K562 (cell line): ENCODE results near the gene PCCB. TPM values are rescaled to one million over a fixed set of nuclear protein-coding genes. Genes with fewer than 3 reads are reported as not detected.

ENCODE experiments used
- BHLHE40 ChIP-seq: IDR thresholded peaks from 2 replicates; pipeline ENCODE4 v1.6.1; 2011; ENCODE audit warnings: low read length, improper control_type of control experiment
- CCAR2 ChIP-seq: fragments of 200-400 bp; formaldehyde crosslinking; IDR thresholded peaks from 2 replicates; pipeline ENCODE4 v1.6.1; 2017; ENCODE audit warnings: mild to moderate bottlenecking, low read depth, low read length
- E2F3 ChIP-seq: fragments of 250-450 bp; sonication (Bioruptor Pico); IDR thresholded peaks from 2 replicates; pipeline ENCODE4 v1.4.0; 2020; ENCODE audit warnings: mild to moderate bottlenecking
- FUS ChIP-seq: fragments of 200-400 bp; formaldehyde crosslinking; optimal IDR thresholded peaks from 2 replicates; pipeline ENCODE3; 2017; ENCODE audit warnings: low read depth, low read length
- GTF3C2 ChIP-seq: IDR thresholded peaks from 3 replicates; pipeline ENCODE4 v1.6.1; 2011; ENCODE audit warnings: borderline replicate concordance, mild to moderate bottlenecking, moderate library complexity; ENCODE audit not compliant: insufficient read length; ENCODE audit errors: extremely low read depth
- HIVEP1 ChIP-seq: fragments of 250-450 bp; sonication (Bioruptor Pico); IDR thresholded peaks from 2 replicates; pipeline ENCODE4 v1.4.0; 2020; ENCODE audit warnings: mild to moderate bottlenecking
- JUND ChIP-seq, 2 experiments: IDR thresholded peaks; 2 replicates in 1 of 2; 3 replicates in 1 of 2; pipeline ENCODE4 v1.6.1; 2011; ENCODE audit warnings: borderline replicate concordance in 2 of 2, low read depth in 2 of 2, low read length in 2 of 2, improper control_type of control experiment in 1 of 2, missing biosample characterization in 1 of 2, missing genetic modification characterization in 1 of 2, missing genetic modification reagents in 1 of 2
- MIER1 ChIP-seq: fragments of 450-650 bp; IDR thresholded peaks from 2 replicates; pipeline ENCODE4 v1.6.1; 2016; ENCODE audit warnings: antibody characterized with exemption, mild to moderate bottlenecking, low read depth
- NFE2L1 ChIP-seq: fragments of 450-650 bp; IDR thresholded peaks from 2 replicates; pipeline ENCODE4 v1.6.1; 2016; ENCODE audit warnings: missing genetic modification characterization, low read depth, mild to moderate bottlenecking, missing compliant biosample characterization, moderate library complexity, borderline replicate concordance
- NUFIP1 ChIP-seq: fragments of 450-650 bp; IDR thresholded peaks from 2 replicates; pipeline ENCODE4 v1.6.1; 2018; ENCODE audit not compliant: partially characterized antibody
- RBM34 ChIP-seq: fragments of 200-400 bp; formaldehyde crosslinking; IDR thresholded peaks from 2 replicates; pipeline ENCODE4 v1.6.1; 2018; ENCODE audit warnings: low read length, borderline replicate concordance; ENCODE audit not compliant: insufficient read depth
- RNF2 ChIP-seq: sonication (generic); IDR thresholded peaks from 2 replicates; pipeline ENCODE4 v1.6.1; 2016
- SAP30 ChIP-seq: fragments of 200-600 bp; sonication (generic); IDR thresholded peaks from 2 replicates; pipeline ENCODE4 v1.6.1; 2012; ENCODE audit warnings: borderline replicate concordance, low read depth, mild to moderate bottlenecking, moderate library complexity, low read length, control low read depth, inconsistent platforms; ENCODE audit not compliant: insufficient read depth, poor library complexity, severe bottlenecking
- SIRT6 ChIP-seq: IDR thresholded peaks from one replicate; pipeline ENCODE4 v1.6.1; 2012; ENCODE audit warnings: low read depth, mild to moderate bottlenecking, control low read depth, inconsistent platforms, low read length, moderate library complexity
- THRAP3 ChIP-seq: fragments of 450-650 bp; IDR thresholded peaks from 2 replicates; pipeline ENCODE4 v1.6.1; 2016; ENCODE audit warnings: mild to moderate bottlenecking, inconsistent platforms, borderline replicate concordance
- ZNF134 ChIP-seq: fragments of 250-450 bp; sonication (Bioruptor Pico); conservative IDR thresholded peaks from 2 replicates; pipeline ENCODE4 v1.4.0; 2020
- ZNF140 ChIP-seq: fragments of 250-450 bp; sonication (Bioruptor Pico); IDR thresholded peaks from 2 replicates; pipeline ENCODE4 v1.8.0; 2021; ENCODE audit warnings: moderate library complexity, mild to moderate bottlenecking, inconsistent platforms
- ZNF384 ChIP-seq: IDR thresholded peaks from 2 replicates; pipeline ENCODE4 v1.6.1; 2012; ENCODE audit warnings: low read depth, low read length, improper control_type of control experiment
- ZNF589 ChIP-seq: fragments of 200-800 bp; sonication (Bioruptor generic); IDR thresholded peaks from 2 replicates; pipeline ENCODE4 v1.6.1; 2016; ENCODE audit warnings: low read depth, missing genetic modification characterization, missing compliant biosample characterization
- polyA plus RNA-seq, 8 experiments: library from polyadenylated mRNA; depleted of rRNA in 4 of 8; stranded (reverse) in 5 of 8; unstranded in 3 of 8; fragments of >200 nt; fragmentation: Nextera tagmentation in 2 of 8; fragmentation: Illumina TruSeq in 1 of 8; extraction: Ambion mirVana in 2 of 8; extraction: Trizol in 1 of 8; gene quantifications; 2 replicates each; pipeline versions ENCODE4 v1.2.1 to v1.2.3, GENCODE V29; 2011 to 2014; ENCODE audit warnings: inconsistent platforms in 1 of 8, missing spikeins in 1 of 8
- total RNA-seq, 7 experiments: library from RNA; depleted of rRNA in 6 of 7; stranded (reverse); fragments of >200 nt in 6 of 7; fragmentation: Illumina TruSeq in 2 of 7; extraction: Trizol in 2 of 7; gene quantifications; 2 replicates each; pipeline versions ENCODE4 v1.2.1 to v1.2.3, GENCODE V29; 2011 to 2021; ENCODE audit warnings: low replicate concordance in 1 of 7
- TF ChIP-seq, protein P1 (sequence below): fragments of 250-450 bp; sonication (Bioruptor Pico); IDR thresholded peaks from 2 replicates; pipeline ENCODE4 v1.8.0; 2021; ENCODE audit warnings: moderate library complexity, mild to moderate bottlenecking, inconsistent platforms
- TF ChIP-seq, protein P2 (sequence below): sonication (generic); formaldehyde crosslinking; IDR thresholded peaks from 2 replicates; pipeline ENCODE4 v1.8.1; 2023; ENCODE audit warnings: mild to moderate bottlenecking, missing genetic modification reagents
- TF ChIP-seq, protein P3 (sequence below): IDR thresholded peaks from 2 replicates; pipeline ENCODE4 v1.6.1; 2016; ENCODE audit warnings: missing genetic modification characterization, missing compliant biosample characterization

The PCCB gene
- total and polyA plus RNA-seq, 9 of the 15 experiments (the other 6 are each of a cell fraction or from before 2014, with no cell fraction given), result 69.5 to 173 (median 92.8) TPM

GRCh38 chr3:136250903-136251460 is 842 bp downstream of the PCCB start (continued):
- TF ChIP-seq GTF3C2 (no peak), JUND (IDR thresholded peaks at IDR 0.05; ENCODE audit: borderline replicate concordance, low read depth, low read length) (peak; percentile 17; the same call in 1 of the 2 replicates), JUND (tag; IDR thresholded peaks at IDR 0.05; ENCODE audit: borderline replicate concordance, low read depth, low read length) (no peak; the same call in 2 of the 3 replicates), HIVEP1 (CRISPR knock-in tag) (no peak), ZNF140 (CRISPR knock-in tag) (no peak), BHLHE40 (peak; percentile 94), NUFIP1 (no peak), SIRT6 (no peak), ZNF134 (CRISPR knock-in tag) (no peak), NFE2L1 (tag) (no peak), THRAP3 (no peak), SAP30 (peak; percentile 55), RBM34 (no peak), MIER1 (no peak), E2F3 (0 out of 2 replicates have a peak, but pooled peaks have one; percentile 16), FUS (no peak), CCAR2 (no peak), ZNF384 (no peak), RNF2 (peak; percentile 84; the same call in 1 of the 2 replicates), ZNF589 (CRISPR knock-in tag) (peak; percentile 90)
- TF ChIP-seq, protein P1, sequence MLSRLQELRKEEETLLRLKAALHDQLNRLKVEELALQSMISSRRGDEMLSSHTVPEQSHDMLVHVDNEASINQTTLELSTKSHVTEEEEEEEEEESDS (CRISPR knock-in tag), result no peak
- TF ChIP-seq, protein P2, sequence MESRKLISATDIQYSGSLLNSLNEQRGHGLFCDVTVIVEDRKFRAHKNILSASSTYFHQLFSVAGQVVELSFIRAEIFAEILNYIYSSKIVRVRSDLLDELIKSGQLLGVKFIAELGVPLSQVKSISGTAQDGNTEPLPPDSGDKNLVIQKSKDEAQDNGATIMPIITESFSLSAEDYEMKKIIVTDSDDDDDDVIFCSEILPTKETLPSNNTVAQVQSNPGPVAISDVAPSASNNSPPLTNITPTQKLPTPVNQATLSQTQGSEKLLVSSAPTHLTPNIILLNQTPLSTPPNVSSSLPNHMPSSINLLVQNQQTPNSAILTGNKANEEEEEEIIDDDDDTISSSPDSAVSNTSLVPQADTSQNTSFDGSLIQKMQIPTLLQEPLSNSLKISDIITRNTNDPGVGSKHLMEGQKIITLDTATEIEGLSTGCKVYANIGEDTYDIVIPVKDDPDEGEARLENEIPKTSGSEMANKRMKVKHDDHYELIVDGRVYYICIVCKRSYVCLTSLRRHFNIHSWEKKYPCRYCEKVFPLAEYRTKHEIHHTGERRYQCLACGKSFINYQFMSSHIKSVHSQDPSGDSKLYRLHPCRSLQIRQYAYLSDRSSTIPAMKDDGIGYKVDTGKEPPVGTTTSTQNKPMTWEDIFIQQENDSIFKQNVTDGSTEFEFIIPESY (CRISPR knock-in tag), result peak; percentile 69
- TF ChIP-seq, protein P3, sequence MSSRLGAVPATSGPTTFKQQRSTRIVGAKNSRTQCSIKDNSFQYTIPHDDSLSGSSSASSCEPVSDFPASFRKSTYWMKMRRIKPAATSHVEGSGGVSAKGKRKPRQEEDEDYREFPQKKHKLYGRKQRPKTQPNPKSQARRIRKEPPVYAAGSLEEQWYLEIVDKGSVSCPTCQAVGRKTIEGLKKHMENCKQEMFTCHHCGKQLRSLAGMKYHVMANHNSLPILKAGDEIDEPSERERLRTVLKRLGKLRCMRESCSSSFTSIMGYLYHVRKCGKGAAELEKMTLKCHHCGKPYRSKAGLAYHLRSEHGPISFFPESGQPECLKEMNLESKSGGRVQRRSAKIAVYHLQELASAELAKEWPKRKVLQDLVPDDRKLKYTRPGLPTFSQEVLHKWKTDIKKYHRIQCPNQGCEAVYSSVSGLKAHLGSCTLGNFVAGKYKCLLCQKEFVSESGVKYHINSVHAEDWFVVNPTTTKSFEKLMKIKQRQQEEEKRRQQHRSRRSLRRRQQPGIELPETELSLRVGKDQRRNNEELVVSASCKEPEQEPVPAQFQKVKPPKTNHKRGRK (tag), result no peak
